Measurements from ENCODE around the gene LILRB4.
"Not testable (repeated sequence)": the region's sequence is repeated elsewhere in the genome, so short reads cannot be mapped to it uniquely, and the experiment has no call there.

LILRB4 gene

DNA sequence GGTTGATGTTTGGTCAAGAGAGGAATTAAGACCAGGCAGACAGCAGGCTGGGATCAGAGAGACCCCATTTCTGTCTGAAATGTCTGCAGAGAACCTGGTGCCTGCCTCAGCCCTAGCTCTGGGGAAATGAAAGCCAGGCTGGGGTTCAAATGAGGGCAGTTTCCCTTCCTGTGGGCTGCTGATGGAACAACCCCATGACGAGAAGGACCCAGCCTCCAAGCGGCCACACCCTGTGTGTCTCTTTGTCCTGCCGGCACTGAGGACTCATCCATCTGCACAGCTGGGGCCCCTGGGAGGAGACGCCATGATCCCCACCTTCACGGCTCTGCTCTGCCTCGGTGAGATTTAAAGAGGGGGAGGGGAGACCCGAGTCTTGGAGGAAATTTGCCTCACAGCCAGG lies at the start of gene LILRB4:
TSS of gene LILRB4 (plus strand) at position 256 of the 400 bp plus-strand sequence. CDS start at position 305, 49 bp downstream.
- no peak for DNase-seq (ENCODE audit: low spot score)

DNA sequence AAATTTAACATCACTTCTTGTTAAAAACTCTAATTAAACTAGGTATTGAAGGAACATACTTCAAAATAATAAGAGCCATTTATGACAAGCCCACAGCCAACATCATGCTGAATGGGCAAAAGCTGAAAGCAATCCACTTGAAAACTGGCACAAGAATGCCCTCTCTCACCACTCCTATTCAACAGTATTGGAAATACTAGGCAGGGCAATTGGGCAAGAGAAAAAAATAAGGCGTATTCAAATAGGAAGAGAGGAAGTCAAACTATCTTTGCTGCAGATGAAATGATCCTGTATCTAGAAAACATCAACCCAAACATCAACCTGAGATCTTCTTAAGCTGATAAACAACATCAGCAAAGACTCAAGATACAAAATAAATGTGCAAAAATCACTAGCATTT lies 48.1 kb upstream of the LILRB4 start:
- no peak for DNase-seq (ENCODE audit: low spot score)

DNA sequence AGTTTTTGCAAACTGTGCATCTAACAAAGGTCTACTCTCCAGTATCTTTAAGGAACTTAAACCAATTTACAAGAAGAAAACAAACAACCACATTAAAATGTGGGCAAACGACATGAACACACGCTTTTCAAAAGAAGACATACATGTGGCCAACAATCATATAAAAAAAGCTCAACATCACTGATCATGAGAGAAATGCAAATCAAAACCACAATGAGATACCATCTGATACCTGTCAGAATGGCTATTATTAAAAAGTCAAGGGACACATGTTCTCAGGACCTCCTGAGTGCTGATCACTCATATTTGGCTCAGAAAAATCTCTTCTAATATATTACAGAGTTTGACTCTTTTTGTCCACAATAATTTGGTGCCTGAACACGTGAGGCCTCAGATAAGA lies 46.7 kb upstream of the LILRB4 start:
- no peak for DNase-seq (ENCODE audit: low spot score)

DNA sequence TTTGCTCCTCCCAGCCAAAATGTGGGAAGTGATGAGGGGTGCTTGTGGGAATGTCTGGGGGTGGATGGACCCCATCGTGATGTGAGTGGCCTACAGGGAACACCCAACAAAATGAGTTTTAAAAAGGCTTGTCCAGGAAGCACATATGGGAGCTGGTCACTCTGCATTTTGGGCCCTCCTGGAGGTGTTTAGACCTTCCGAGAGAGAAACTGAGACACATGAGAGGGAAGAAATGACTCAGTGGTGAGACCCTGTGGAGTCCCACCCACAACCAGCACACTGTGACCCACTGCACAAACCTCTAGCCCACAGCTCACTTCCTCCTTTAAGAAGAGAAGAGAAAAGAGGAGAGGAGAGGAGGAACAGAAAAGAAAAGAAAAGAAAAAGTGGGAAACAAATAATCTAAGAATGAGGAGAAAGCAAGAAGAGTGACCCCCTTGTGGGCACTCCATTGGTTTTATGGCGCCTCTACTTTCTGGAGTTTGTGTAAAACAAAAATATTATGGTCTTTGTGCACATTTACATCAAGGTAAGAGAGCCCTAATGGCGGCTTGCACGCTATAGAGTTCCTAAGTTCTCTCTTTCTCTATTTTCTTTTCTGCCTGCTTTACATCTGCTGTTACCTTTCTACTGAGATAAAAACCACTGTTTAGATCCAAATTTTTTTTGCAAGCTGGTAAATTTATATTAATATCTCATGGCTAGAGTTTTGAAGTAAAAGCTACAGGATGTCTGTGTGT lies 45.8 kb upstream of the LILRB4 start:
- DNase-seq (ENCODE audit: low spot score): no peak

DNA sequence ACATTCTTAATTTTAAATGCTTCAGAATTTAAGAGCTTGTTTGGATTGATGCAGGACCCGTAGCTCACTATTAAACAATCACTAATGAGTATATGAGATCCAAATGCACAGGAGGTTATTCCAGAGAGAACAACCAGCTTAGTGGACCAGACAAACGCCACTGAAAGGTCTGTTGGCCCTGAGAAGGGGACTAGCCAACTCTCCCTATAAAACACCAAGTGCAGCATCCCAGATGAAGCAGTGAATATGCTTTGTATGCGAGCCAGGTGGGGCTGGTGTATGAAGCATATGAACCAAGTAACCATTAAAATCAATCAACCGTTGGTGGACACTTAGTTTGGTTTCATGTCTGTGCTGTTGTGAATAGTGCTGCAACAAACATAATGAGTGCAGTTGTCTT lies 42.3 kb upstream of the LILRB4 start:
- no peak for DNase-seq (ENCODE audit: low spot score)

DNA sequence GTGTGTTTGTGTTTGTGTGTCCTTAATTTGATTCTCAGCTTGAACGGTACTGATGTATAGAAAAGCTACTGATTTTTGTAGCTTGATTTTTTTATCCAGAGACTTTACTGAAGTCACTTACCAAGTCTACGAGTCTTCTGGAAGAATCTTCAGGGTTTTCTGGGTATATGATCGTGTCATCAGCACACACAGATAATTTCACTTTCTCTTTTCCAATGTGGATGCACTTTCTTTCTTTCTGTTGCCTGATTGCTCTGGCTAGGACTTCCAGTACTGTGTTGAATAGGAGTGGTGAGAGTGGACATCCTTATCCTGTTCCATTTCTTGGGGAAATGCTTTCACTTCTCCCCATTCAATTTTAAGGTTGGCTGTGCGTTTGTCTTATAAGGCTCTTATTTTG lies 40.4 kb upstream of the LILRB4 start:
- no peak for DNase-seq (ENCODE audit: low spot score)

DNA sequence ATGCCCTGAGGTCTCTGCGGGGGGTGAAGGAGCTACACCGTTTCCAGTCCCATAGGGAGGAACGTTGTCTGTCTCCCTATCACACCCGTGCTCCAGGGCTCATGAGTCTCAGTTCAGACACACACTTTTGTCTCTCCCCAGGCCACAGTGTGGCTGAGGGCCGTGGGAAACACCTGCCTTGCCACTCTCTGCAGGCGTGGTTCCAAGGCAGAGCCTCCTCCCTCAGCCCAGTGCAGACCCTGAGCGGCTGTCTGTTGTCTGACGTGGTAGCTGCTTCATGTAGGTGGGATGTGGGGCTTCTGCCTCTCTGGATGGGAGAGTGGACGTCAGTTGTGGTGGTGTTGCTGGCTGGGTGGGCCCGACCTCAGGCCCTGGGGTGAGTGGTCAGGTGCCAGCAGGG lies 38.6 kb upstream of the LILRB4 start:
- not testable (repeated sequence) for DNase-seq (ENCODE audit: low spot score)

DNA sequence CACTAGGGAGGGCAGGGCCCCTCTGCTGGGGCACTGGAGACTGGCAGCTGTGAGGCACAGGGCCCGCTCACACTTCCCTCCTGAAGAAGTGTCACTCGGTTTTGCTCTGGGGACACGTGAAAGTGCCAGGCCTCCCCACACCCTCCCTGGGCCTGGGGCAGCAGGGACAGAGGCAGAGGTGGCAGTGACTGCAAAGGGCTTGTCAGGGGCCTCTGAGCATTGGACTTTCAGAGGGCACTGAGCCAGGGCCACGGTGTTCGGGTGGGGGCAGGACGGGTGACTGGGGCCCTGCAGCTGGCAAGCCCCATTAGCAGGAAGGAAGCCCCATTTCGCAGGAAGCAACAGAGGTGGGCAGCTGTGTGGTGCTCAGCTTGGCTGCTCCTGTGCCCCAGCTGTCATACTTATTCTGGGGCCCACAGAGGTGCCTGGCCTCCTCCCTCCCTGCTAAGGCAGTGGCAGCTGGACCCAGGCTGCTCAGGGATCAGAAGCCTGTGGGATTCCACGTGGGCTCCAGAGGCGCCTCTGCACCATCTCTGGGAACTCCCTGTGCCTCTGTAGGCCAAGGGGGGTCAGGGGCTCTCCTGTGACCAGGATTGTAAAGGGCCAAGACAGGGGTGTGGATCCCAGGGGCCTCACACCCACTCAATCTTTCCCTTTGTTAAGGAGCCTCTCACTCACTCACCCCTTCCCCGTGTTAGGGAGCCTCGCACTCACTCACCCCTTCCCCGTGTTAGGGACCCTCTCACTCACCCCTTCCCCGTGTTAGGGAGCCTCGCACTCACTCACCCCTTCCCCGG lies 37.7 kb upstream of the LILRB4 start:
- not testable (repeated sequence) for DNase-seq (ENCODE audit: low spot score)

DNA sequence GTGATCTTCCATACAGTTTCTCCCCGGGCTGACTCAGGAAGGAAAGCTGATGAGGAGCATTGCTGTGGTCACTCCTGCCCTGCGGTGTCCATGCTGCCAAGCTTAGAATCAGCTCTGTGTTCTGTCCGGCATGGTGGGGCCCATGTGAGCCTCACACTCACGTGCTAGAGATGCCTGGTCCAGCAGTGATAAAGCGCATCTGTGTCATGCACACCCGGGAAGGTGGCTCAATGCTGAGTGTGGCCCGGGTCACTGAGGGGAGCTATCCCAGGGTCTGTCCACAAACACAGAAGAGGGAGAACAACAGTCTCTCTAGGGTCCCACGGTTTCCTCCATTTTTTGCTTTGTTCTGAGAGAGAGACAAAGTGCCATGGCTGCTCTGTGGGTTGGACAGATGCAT lies 36.0 kb upstream of the LILRB4 start:
- DNase-seq (ENCODE audit: low spot score): no peak

DNA sequence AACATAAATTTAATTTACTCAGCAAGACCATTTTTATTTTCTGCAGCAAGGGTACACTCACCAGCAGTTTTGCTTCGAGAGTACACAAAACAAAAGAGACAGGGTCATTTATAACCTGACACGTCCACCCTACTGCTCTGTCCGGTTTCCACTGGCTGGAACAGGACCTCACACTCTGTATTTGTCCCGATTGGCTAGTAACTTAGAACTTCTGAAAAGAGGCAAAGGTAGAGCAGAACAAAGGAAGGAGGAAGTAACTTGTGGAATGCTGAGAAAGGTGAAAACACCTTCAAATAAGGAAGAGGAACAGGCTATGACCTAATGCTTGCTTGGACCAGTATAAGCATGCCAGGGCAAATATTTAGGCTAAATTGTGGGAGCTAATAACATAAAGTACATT lies 34.9 kb upstream of the LILRB4 start:
- not testable (repeated sequence) for DNase-seq (ENCODE audit: low spot score)

DNA sequence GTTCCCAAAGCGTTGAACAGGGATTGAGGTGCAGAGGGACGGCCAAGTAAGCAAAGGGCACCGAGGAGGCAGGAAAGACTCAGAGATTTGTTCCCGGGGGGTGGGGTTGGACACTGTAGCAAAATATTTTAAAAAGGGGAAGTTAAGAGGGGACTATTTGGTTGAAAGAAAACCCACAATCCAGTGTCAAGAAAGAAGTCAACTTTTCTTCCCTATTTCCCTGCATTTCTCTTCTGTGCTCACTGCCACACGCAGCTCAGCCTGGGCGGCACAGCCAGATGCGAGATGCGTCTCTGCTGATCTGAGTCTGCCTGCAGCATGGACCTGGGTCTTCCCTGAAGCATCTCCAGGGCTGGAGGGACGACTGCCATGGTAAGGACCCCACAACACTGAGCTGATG lies 32.5 kb upstream of the LILRB4 start, which contains the start of gene LILRB1:
TSS of gene LILRB1 (plus strand) at position 223 of the 400 bp plus-strand sequence. CDS start 590 bp downstream, outside the sequence.
- not testable (repeated sequence) for DNase-seq (ENCODE audit: low spot score)

DNA sequence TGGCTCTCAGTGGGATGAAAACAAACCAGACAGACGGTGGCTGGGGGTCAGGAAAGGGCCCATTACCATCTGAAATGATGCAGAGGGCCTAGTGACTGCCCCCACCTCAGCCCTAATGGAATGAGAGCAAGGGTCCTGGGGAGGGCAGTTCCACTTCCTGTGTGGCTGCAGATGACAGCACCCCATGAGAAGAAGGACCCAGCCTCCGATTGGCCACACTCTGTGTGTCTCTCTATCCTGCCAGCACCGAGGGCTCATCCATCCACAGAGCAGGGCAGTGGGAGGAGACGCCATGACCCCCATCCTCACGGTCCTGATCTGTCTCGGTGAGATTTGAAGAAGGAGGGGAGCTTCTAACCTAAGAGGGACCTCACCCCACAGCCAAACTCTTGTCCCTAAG lies 32.0 kb upstream of the LILRB4 start:
- DNase-seq (ENCODE audit: low spot score): no peak

DNA sequence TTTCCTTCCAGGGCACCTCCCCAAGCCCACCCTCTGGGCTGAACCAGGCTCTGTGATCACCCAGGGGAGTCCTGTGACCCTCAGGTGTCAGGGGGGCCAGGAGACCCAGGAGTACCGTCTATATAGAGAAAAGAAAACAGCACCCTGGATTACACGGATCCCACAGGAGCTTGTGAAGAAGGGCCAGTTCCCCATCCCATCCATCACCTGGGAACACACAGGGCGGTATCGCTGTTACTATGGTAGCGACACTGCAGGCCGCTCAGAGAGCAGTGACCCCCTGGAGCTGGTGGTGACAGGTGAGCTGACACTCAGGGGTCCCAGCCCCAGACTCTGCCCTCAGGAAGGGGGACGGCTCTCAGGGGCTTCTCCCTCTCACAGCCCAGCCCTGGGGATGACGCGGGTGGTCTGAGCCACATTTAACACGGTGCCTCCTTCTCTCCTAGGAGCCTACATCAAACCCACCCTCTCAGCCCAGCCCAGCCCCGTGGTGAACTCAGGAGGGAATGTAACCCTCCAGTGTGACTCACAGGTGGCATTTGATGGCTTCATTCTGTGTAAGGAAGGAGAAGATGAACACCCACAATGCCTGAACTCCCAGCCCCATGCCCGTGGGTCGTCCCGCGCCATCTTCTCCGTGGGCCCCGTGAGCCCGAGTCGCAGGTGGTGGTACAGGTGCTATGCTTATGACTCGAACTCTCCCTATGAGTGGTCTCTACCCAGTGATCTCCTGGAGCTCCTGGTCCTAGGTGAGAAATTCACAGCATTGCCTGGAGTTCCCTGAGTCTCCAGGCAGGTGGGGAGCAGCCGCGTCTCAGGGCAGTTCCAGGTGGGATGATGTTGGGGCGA lies 31.1 kb upstream of the LILRB4 start:
- DNase-seq (ENCODE audit: low spot score): not testable (repeated sequence)

DNA sequence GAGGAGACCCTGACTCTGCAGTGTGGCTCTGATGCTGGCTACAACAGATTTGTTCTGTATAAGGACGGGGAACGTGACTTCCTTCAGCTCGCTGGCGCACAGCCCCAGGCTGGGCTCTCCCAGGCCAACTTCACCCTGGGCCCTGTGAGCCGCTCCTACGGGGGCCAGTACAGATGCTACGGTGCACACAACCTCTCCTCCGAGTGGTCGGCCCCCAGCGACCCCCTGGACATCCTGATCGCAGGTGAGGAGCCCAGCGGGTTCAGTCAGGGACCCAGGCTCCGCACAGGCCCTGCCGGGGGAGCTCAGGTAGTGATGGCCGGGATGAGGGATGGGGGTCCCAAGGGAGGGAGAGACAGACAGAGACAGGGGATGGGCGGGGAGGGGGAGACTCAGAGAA lies 30.3 kb upstream of the LILRB4 start:
- not testable (repeated sequence) for DNase-seq (ENCODE audit: low spot score)

DNA sequence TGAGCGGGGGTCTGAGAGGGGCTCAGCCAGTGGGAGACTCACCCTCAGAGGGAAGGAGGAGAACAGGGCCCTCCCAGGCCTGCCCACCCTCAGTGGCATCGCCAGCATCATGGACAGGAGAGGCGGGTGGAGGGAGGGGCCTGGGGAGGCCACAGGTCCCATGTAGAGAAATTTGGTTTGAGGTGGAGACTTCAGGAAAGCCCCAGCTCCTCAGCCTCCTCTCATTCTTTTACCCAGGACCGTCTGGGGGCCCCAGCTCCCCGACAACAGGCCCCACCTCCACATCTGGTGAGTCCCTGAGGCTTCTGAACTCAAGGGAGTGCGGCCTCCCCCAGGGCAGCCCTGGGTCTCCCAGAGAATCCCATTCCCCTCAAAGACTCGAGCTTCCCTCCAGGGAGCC lies 29.4 kb upstream of the LILRB4 start:
- no peak for DNase-seq (ENCODE audit: low spot score)

DNA sequence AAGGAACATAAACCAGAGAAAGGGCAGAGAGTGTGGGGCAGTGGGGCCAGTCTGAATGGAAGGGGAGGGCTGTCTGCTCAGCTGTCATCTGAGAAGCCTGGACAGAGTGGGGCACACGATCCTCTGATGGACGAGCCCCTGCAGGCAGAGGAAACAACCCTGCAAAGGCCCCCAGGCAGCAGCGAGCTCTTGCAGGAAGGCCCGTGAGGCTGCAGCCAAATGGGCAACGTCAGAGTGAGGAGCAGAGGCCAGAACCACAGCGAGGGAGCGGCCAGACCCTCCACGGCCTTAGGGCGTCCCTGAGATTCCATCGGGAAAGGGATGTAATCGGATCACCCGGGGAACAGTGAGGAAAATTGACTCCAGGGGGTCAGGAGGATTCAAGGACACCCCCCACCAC lies 26.7 kb upstream of the LILRB4 start:
- DNase-seq (ENCODE audit: low spot score): not testable (repeated sequence)

DNA sequence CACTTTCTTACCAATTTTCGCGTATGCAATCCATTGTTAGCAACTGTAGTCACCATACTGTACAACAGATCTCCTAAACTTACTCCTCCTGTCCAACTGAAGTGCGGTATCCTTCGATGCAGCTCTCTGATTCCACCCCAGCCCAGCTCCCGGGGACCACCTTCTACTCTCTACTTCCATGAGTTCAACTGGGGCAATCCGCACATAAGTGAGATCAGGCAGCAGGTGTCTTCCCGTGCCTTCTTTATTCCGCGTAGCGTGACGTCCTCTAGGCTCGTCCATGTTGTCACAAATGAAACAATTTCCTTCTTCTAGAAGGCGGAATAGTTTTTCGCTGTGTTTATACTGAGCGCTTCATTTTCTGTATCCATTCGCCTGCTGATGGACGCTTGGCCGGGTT lies 24.1 kb upstream of the LILRB4 start:
- no peak for DNase-seq (ENCODE audit: low spot score)

DNA sequence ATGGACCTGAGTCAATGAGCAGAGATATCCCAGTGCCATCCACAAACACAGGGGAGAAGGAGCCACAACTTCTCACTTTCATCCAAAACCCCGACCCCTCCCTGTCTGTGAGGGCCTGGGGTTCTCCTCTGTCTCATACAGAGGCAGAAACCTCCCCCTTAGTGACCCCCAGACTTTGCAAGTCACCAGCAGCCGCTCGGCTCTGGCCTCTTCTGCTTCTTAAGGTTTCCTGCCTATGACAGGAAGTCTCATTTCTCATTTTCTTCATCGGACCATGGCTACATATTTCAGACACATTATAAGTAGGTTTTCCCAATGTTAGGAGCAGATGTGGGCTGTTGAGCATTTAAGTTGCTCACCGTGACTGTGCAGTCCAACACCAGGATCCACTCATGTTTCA lies 19.8 kb upstream of the LILRB4 start:
- DNase-seq (ENCODE audit: low spot score): not testable (repeated sequence)

DNA sequence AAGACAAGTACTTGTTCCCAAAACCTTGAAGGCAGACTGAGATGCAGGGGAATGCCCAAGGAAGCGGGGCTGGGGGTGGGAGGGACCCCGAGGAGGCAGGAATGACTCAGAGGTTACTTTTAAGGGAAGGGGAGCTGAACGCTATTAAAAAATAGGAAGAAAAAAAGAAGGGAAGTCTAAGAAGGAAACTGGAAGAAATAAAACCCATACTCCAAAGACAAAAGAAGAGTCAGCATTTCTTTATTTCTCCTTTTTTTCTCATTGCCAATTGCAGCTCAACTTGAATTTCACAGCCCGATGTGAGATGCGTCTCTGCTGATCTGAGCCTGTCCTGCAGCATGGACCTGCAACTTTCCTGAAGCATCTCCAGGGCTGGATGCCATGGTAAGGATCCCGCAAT lies 19.2 kb upstream of the LILRB4 start:
- DNase-seq (ENCODE audit: low spot score): not testable (repeated sequence)

DNA sequence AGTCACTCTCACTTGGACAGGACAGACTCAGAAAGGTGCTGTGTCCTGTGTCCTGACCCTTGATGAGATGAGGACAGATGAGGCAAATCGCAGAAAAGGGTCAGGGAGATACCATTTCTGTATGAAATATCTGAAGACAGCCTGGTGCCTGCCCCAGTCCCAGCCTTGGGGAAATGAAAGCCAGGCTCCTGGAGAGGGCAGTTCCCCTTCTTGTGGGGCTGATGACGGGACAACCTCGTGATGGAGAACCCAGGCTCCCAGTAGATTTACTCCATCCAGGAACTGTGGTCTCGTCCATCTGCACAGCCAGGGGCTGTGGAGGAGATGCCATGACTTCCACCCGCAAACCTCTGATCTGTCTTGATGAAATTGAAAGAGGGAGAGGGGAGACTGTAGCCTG lies 18.7 kb upstream of the LILRB4 start:
- DNase-seq (ENCODE audit: low spot score): no peak

DNA sequence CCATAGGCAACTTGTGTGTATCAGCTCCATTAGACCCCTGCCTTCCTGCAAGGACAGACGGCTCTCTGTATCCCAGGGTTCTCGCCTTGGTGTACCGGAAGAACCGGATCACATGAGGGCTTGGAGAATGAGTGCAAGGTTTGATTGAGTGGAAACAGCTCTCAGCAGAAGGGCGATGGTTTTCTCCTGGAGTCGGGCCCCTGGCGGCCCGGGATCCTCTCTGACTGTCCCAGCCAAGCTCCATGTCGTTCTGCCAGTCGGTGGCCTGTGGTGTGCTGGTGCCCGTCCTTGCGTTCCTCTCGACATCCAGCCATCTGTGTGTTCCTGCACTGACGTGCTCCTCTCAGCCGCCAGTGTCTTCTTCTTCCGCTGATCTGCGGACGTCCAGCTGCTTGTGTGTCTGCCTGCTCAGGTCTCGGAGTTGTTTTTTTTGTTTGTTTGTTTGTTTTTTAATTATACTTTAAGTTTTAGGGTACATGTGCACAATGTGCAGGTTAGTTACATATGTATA lies 16.4 kb upstream of the LILRB4 start:
- no peak for DNase-seq (ENCODE audit: low spot score)

DNA sequence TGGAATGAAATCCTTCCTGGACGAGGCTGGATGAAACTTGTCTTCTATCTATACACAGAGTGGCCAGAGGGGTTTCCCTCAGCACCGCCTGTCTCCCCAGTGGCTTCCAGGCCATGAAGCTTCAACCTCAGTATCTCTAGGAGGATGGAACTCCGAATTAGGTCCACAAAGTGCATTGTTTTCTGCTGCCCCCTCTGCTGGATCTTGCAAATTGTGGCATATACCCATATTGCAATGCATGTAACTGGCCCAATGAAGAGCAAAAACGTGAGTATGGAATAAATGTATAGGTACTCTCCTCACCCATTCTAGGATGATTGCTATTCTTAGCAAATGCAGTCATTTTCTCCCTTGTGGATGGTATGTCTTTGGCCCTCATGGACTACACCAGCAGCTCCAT lies 14.7 kb upstream of the LILRB4 start:
- DNase-seq (ENCODE audit: low spot score): no peak

All from ecto neural progenitor cell (in vitro differentiated cells).